SJCRH30 (cell line): ENCODE results near the gene CNIH1. TPM values are rescaled to one million over a fixed set of nuclear protein-coding genes. Genes with fewer than 3 reads are reported as not detected.
"Not testable (repeated sequence)": the region's sequence is repeated elsewhere in the genome, so short reads cannot be mapped to it uniquely, and the experiment has no call there.

Experiments
- DNase-seq, 2 experiments: peaks; one replicate each; pipeline ENCODE4 v3.0.0-alpha.2; 2015 to 2020
- H3K27ac ChIP-seq: fragments of 250-450 bp; sonication (Bioruptor Pico); 2 replicates; pipeline ENCODE4 v1.5.1; 2020; ENCODE audit warnings: mild to moderate bottlenecking, moderate library complexity
- H3K27me3 ChIP-seq: fragments of 250-450 bp; sonication (Bioruptor Pico); 2 replicates; pipeline ENCODE4 v1.5.1; 2020; ENCODE audit warnings: mild to moderate bottlenecking, moderate library complexity
- H3K36me3 ChIP-seq: fragments of 250-450 bp; sonication (Bioruptor Pico); 2 replicates; pipeline ENCODE4 v1.5.1; 2020; ENCODE audit warnings: mild to moderate bottlenecking, moderate library complexity
- H3K4me1 ChIP-seq: fragments of 250-450 bp; sonication (Bioruptor Pico); 2 replicates; pipeline ENCODE4 v1.5.1; 2020; ENCODE audit warnings: mild to moderate bottlenecking, moderate library complexity
- H3K4me3 ChIP-seq: fragments of 250-450 bp; sonication (Bioruptor Pico); 2 replicates; pipeline ENCODE4 v1.5.1; 2020; ENCODE audit warnings: mild to moderate bottlenecking, moderate library complexity
- H3K9me3 ChIP-seq: fragments of 250-450 bp; sonication (Bioruptor Pico); replicated peaks from 2 replicates; pipeline ENCODE4 v1.5.1; 2020; ENCODE audit warnings: mild to moderate bottlenecking, moderate library complexity
- total RNA-seq: library from RNA; depleted of rRNA; stranded (reverse); fragments of >200 nt; shearing (Covaris generic); gene quantifications from 2 replicates; pipeline ENCODE4 v1.2.3, GENCODE V29; 2014

Gene CNIH1
- total RNA-seq, 1 experiment from 2014 or later = 179 TPM

- DNase-seq = no peak
- no peaks in the 10 kb centered on the region for H3K27me3 ChIP-seq
- H3K4me1 ChIP-seq = no peaks in the 10 kb centered on the region
- H3K36me3 ChIP-seq = peaks cover 52% of the 10 kb centered on the region
- no peak overlapping the region for H3K27ac ChIP-seq
- no peak overlapping the region for H3K4me3 ChIP-seq
- no peaks in the 10 kb centered on the region for H3K9me3 ChIP-seq
These were observed 15.5 kb downstream of the CNIH1 start for GRCh38 chr14:54425537-54426274.

GRCh38 chr14:54425068-54425467 is 16.1 kb downstream of the CNIH1 start:
- no peak overlapping the region for H3K27ac ChIP-seq
- no peaks in the 10 kb centered on the region for H3K9me3 ChIP-seq
- DNase-seq = no peak
- H3K36me3 ChIP-seq = peaks cover 48% of the 10 kb centered on the region
- no peaks in the 10 kb centered on the region for H3K4me1 ChIP-seq
- no peaks in the 10 kb centered on the region for H3K27me3 ChIP-seq
- no peak overlapping the region for H3K4me3 ChIP-seq

- Histone ChIP-seq H3K27me3 (no peaks in the 10 kb centered on the region), H3K27ac (no peak overlapping the region), H3K4me1 (no peaks in the 10 kb centered on the region), H3K36me3 (peaks cover 44% of the 10 kb centered on the region), H3K4me3 (no peak overlapping the region), H3K9me3 (no peaks in the 10 kb centered on the region)
- no peak for DNase-seq
These were observed 16.7 kb downstream of the CNIH1 start for GRCh38 chr14:54424479-54424901.

GRCh38 chr14:54423991-54424390 is 17.2 kb downstream of the CNIH1 start:
- H3K4me1 ChIP-seq = no peaks in the 10 kb centered on the region
- no peak overlapping the region for H3K27ac ChIP-seq
- peaks cover 42% of the 10 kb centered on the region for H3K36me3 ChIP-seq
- no peak for DNase-seq
- H3K9me3 ChIP-seq = no peaks in the 10 kb centered on the region
- H3K4me3 ChIP-seq = no peak overlapping the region
- H3K27me3 ChIP-seq = no peaks in the 10 kb centered on the region

- Histone ChIP-seq H3K36me3 (peaks cover 10% of the 10 kb centered on the region), H3K27ac (no peak overlapping the region), H3K9me3 (no peaks in the 10 kb centered on the region), H3K4me1 (no peaks in the 10 kb centered on the region), H3K27me3 (no peaks in the 10 kb centered on the region), H3K4me3 (no peak overlapping the region)
- DNase-seq = peak in 1 of 2 experiments; percentile 56
These were observed 20.6 kb downstream of the CNIH1 start for GRCh38 chr14:54420478-54421142.

- no peaks in the 10 kb centered on the region for H3K9me3 ChIP-seq
- no peak overlapping the region for H3K27ac ChIP-seq
- H3K4me1 ChIP-seq = no peaks in the 10 kb centered on the region
- no peaks in the 10 kb centered on the region for H3K27me3 ChIP-seq
- no peak for DNase-seq
- no peak overlapping the region for H3K4me3 ChIP-seq
- peaks cover 6% of the 10 kb centered on the region; the same call in 1 of the 2 replicates for H3K36me3 ChIP-seq
These were observed 29.8 kb downstream of the CNIH1 start for GRCh38 chr14:54411371-54411770.

- Histone ChIP-seq H3K27me3 (no peaks in the 10 kb centered on the region), H3K4me1 (no peaks in the 10 kb centered on the region), H3K9me3 (no peaks in the 10 kb centered on the region), H3K27ac (no peak overlapping the region), H3K36me3 (peaks cover 6% of the 10 kb centered on the region; the same call in 1 of the 2 replicates), H3K4me3 (no peak overlapping the region)
- DNase-seq = no peak
These were observed 31.0 kb downstream of the CNIH1 start for GRCh38 chr14:54410215-54410614.

- H3K9me3 ChIP-seq, H3K4me3 ChIP-seq, H3K36me3 ChIP-seq, H3K4me1 ChIP-seq, DNase-seq, H3K27ac ChIP-seq, H3K27me3 ChIP-seq: not testable (repeated sequence)
These were observed 37.7 kb downstream of the CNIH1 start for GRCh38 chr14:54403401-54404005.

GRCh38 chr14:54399560-54399959 is 41.6 kb downstream of the CNIH1 start:
- H3K27ac ChIP-seq = no peak overlapping the region
- no peaks in the 10 kb centered on the region for H3K27me3 ChIP-seq
- no peak for DNase-seq
- no peaks in the 10 kb centered on the region for H3K4me1 ChIP-seq
- H3K9me3 ChIP-seq = no peaks in the 10 kb centered on the region
- H3K4me3 ChIP-seq = no peak overlapping the region
- H3K36me3 ChIP-seq = no peaks in the 10 kb centered on the region

- H3K36me3 ChIP-seq = no peaks in the 10 kb centered on the region
- peak within 1 kb of the TSS; percentile 76 for H3K27ac ChIP-seq
- H3K4me1 ChIP-seq = no peaks in the 10 kb centered on the region
- peak within 1 kb of the TSS; percentile 73 for H3K4me3 ChIP-seq
- no peaks in the 10 kb centered on the region for H3K9me3 ChIP-seq
- no peaks in the 10 kb centered on the region for H3K27me3 ChIP-seq
- DNase-seq = peak; percentile 91 to 94
These were observed 44.5 kb downstream of the CNIH1 start, which contains the start of gene CDKN3 for GRCh38 chr14:54396493-54397335. CDKN3 (plus strand) TSS chr14:54397007; CDS start chr14:54397069, 62 bp downstream.

- H3K36me3 ChIP-seq = no peaks in the 10 kb centered on the region
- H3K27me3 ChIP-seq = no peaks in the 10 kb centered on the region
- peak overlapping the region; percentile 39; the same call in 1 of the 2 replicates for H3K27ac ChIP-seq
These were observed 45.0 kb downstream of the CNIH1 start for GRCh38 chr14:54396183-54396492.

GRCh38 chr14:54395716-54396115 is 45.5 kb downstream of the CNIH1 start:
- H3K27ac ChIP-seq = no peak overlapping the region
- H3K4me1 ChIP-seq = no peaks in the 10 kb centered on the region
- DNase-seq = no peak
- no peak overlapping the region for H3K4me3 ChIP-seq
- no peaks in the 10 kb centered on the region for H3K9me3 ChIP-seq
- H3K27me3 ChIP-seq = no peaks in the 10 kb centered on the region
- no peaks in the 10 kb centered on the region for H3K36me3 ChIP-seq

More at GRCh38 chr14:54396183-54396492, 45.0 kb downstream of the CNIH1 start:
- Histone ChIP-seq H3K9me3 (no peaks in the 10 kb centered on the region), H3K4me3 (peak overlapping the region; percentile 73), H3K4me1 (no peaks in the 10 kb centered on the region)
- DNase-seq = no peak

GRCh38 chr14:54395284-54395683 is 45.9 kb downstream of the CNIH1 start:
- no peak for DNase-seq
- Histone ChIP-seq H3K27ac (no peak overlapping the region), H3K4me3 (no peak overlapping the region), H3K36me3 (no peaks in the 10 kb centered on the region), H3K27me3 (no peaks in the 10 kb centered on the region), H3K4me1 (no peaks in the 10 kb centered on the region), H3K9me3 (no peaks in the 10 kb centered on the region)

- H3K4me3 ChIP-seq = no peak overlapping the region
- DNase-seq = no peak
- H3K4me1 ChIP-seq = no peaks in the 10 kb centered on the region
These were observed 46.6 kb downstream of the CNIH1 start for GRCh38 chr14:54394596-54394995.

More at GRCh38 chr14:54394596-54394995, 46.6 kb downstream of the CNIH1 start:
- Histone ChIP-seq H3K36me3 (no peaks in the 10 kb centered on the region), H3K9me3 (no peaks in the 10 kb centered on the region), H3K27me3 (no peaks in the 10 kb centered on the region), H3K27ac (no peak overlapping the region)
